Measurements from ENCODE around the gene E2F3.
A peak's percentile ranks its signal among the peaks of the same experiment; 100 is the strongest.

Gene E2F3

DNA sequence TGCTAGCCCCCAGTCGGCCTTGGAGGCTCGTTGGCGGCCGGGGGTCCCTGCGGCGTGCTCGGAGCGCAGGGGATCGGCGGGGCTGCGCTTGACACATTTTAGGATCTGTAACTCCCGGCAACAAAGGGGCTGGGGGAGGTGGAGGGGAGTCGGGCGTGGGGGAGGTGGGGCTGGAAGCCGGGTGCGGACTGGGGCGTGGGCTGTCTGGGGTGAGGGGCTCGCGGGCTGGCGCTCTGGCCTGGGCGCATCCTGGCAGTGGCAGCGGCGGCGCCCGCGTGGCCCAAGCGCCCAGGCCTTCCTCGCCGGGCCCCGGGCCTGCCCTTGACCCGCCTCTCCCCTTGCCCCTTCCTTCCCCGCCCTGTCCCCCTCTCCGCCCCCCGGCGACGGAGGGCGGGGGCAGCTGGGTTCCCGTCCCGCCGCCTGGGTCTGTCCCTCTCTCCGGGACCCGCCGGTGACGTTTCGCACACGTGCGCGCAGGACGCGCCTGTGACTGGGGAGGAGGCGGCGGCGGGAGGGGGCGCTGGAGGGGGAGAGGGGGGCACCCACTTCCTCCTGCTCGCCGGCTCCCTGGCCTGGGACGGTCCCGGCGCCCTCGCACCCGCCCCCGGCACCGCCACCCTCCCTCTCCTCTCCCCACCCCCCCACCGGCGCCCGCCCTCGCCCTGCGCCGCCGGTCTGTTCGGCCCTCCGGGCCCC, 1.5 kb downstream of the E2F3 start:
- H4K20me1 ChIP-seq (ENCODE audit: insufficient read depth, low read length), result peaks cover 40% of the 10 kb centered on the region
- no peaks in the 10 kb centered on the region for H3K27me3 ChIP-seq (ENCODE audit: insufficient read depth, low read length, poor library complexity)
- H3K4me3 ChIP-seq (ENCODE audit: low read depth in 1 of 2, low read length in 2 of 2), result peak overlapping the region; percentile 80 to 83
- H3K36me3 ChIP-seq (ENCODE audit: insufficient read depth, low read length), result peaks cover 31% of the 10 kb centered on the region
- H3K9ac ChIP-seq (ENCODE audit: low read depth, low read length), result peak overlapping the region; percentile 99
- peaks cover 63% of the 10 kb centered on the region for H3K79me2 ChIP-seq (ENCODE audit: insufficient read depth, low read length)
- TF ChIP-seq EZH2 (IDR thresholded peaks at IDR 0.05; ENCODE audit: borderline replicate concordance, low read depth, low read length, severe bottlenecking) (no peak), CTCF (IDR thresholded peaks at IDR 0.05; ENCODE audit: borderline replicate concordance, extremely low read depth, low read length, poor library complexity, severe bottlenecking) (no peak)
- ATAC-seq (ENCODE audit: insufficient read depth, low read depth), result peak; percentile 60
- peak overlapping the region; percentile 96 for H3K27ac ChIP-seq (ENCODE audit: low read length)
- H3K4me1 ChIP-seq (ENCODE audit: insufficient read depth, low read length), result peaks cover 46% of the 10 kb centered on the region
- DNase-seq, result peak; percentile 96
- H3K4me2 ChIP-seq (ENCODE audit: insufficient read depth, low read length), result peak overlapping the region; percentile 89
- H2AFZ ChIP-seq (ENCODE audit: low read depth, low read length), result peak overlapping the region; percentile 59
- H3K9me3 ChIP-seq (ENCODE audit: insufficient read depth, low read length, severe bottlenecking), result no peaks in the 10 kb centered on the region

GRCh38 chr6:20403766-20404640, 2.3 kb downstream of the E2F3 start:
- H3K9me3 ChIP-seq (ENCODE audit: insufficient read depth, low read length, severe bottlenecking), result no peaks in the 10 kb centered on the region
- H2AFZ ChIP-seq (ENCODE audit: low read depth, low read length), result peak overlapping the region; percentile 59
- H3K4me2 ChIP-seq (ENCODE audit: insufficient read depth, low read length), result peak overlapping the region; percentile 89
- peaks cover 38% of the 10 kb centered on the region for H3K36me3 ChIP-seq (ENCODE audit: insufficient read depth, low read length)
- peaks cover 71% of the 10 kb centered on the region for H3K79me2 ChIP-seq (ENCODE audit: insufficient read depth, low read length)
- H3K27me3 ChIP-seq (ENCODE audit: insufficient read depth, low read length, poor library complexity), result no peaks in the 10 kb centered on the region
- H3K4me3 ChIP-seq (ENCODE audit: low read depth in 1 of 2, low read length in 2 of 2), result peak overlapping the region; percentile 80 to 83
- H3K27ac ChIP-seq (ENCODE audit: low read length), result peak overlapping the region; percentile 96
- H3K9ac ChIP-seq (ENCODE audit: low read depth, low read length), result peak overlapping the region; percentile 99
- H4K20me1 ChIP-seq (ENCODE audit: insufficient read depth, low read length), result peaks cover 47% of the 10 kb centered on the region
- ATAC-seq (ENCODE audit: insufficient read depth, low read depth) (peak; percentile 0; the same call in 2 of the 3 replicates), DNase-seq (peak; percentile 79)
- peaks cover 53% of the 10 kb centered on the region for H3K4me1 ChIP-seq (ENCODE audit: insufficient read depth, low read length)
- no peak for TF ChIP-seq EZH2 (IDR thresholded peaks at IDR 0.05; ENCODE audit: borderline replicate concordance, low read depth, low read length, severe bottlenecking)
- TF ChIP-seq CTCF (IDR thresholded peaks at IDR 0.05; ENCODE audit: borderline replicate concordance, extremely low read depth, low read length, poor library complexity, severe bottlenecking), result no peak

DNA sequence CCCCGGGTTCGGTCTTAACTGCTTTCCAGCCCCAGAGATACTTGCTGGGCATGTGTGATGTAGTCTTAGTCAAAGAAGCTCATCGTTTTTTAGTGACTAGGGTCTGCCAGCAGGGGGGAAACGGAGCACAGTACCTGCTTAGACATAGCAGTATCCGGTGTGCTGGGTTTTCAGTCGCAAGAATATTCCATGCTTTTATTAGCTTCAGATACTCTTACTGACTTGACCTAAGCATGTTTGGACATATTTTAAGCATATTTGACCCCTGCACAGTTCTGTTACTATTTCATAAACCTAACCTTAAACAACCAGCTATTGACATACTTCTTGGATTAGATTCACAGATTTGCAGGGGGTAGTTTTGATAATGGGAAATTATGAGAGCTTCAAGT, 3.0 kb downstream of the E2F3 start:
- TF ChIP-seq CTCF (IDR thresholded peaks at IDR 0.05; ENCODE audit: borderline replicate concordance, extremely low read depth, low read length, poor library complexity, severe bottlenecking), result peak; percentile 81
- no peak for TF ChIP-seq EZH2 (IDR thresholded peaks at IDR 0.05; ENCODE audit: borderline replicate concordance, low read depth, low read length, severe bottlenecking)
- H2AFZ ChIP-seq (ENCODE audit: low read depth, low read length), result 0 out of 2 replicates have a peak overlapping the region, but pooled peaks have one; percentile 59
- peaks cover 53% of the 10 kb centered on the region for H4K20me1 ChIP-seq (ENCODE audit: insufficient read depth, low read length)
- no peaks in the 10 kb centered on the region for H3K27me3 ChIP-seq (ENCODE audit: insufficient read depth, low read length, poor library complexity)
- DNase-seq (peak; percentile 83), ATAC-seq (ENCODE audit: insufficient read depth, low read depth) (peak; percentile 34)
- peaks cover 53% of the 10 kb centered on the region for H3K4me1 ChIP-seq (ENCODE audit: insufficient read depth, low read length)
- H3K4me2 ChIP-seq (ENCODE audit: insufficient read depth, low read length), result peak overlapping the region; percentile 89
- no peaks in the 10 kb centered on the region for H3K9me3 ChIP-seq (ENCODE audit: insufficient read depth, low read length, severe bottlenecking)
- peaks cover 39% of the 10 kb centered on the region for H3K36me3 ChIP-seq (ENCODE audit: insufficient read depth, low read length)
- H3K79me2 ChIP-seq (ENCODE audit: insufficient read depth, low read length), result peaks cover 77% of the 10 kb centered on the region
- peak overlapping the region; percentile 96 for H3K27ac ChIP-seq (ENCODE audit: low read length)
- H3K9ac ChIP-seq (ENCODE audit: low read depth, low read length), result peak overlapping the region; percentile 99
- peak overlapping the region; percentile 80 to 83; a peak in 3 of 4 replicates for H3K4me3 ChIP-seq (ENCODE audit: low read depth in 1 of 2, low read length in 2 of 2)

All from DND-41 (cell line).